Measurements from ENCODE around the gene TLE1.
"Not testable (repeated sequence)": the region's sequence is repeated elsewhere in the genome, so short reads cannot be mapped to it uniquely, and the experiment has no call there.

The TLE1 gene

DNA sequence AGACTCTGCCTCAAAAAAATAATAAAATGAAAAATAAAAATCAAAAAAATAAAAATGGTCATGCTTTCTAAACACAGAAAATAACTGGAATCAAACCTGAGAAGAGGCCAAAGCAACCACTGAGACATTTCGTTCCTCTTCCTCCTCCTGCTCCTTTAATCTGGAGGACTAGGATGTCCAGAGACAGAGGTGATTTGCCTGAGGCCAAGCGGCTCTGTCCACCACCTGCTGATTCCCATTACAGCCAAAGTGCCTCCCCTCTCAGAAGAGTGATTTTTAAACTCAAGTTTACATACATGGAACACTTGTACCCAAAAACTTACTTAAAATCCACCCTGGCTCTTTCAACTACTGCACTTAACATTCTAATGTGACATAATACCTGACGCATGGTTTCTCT is 65.6 kb downstream of the TLE1 start:
- in situ Hi-C loops (cut with HindIII; ENCODE audit: low sequenced_read_pairs) = loop anchor here (10.0 kb wide), 1 partner anchor 59 kb away; no protein-coding TSS in a partner anchor

DNA sequence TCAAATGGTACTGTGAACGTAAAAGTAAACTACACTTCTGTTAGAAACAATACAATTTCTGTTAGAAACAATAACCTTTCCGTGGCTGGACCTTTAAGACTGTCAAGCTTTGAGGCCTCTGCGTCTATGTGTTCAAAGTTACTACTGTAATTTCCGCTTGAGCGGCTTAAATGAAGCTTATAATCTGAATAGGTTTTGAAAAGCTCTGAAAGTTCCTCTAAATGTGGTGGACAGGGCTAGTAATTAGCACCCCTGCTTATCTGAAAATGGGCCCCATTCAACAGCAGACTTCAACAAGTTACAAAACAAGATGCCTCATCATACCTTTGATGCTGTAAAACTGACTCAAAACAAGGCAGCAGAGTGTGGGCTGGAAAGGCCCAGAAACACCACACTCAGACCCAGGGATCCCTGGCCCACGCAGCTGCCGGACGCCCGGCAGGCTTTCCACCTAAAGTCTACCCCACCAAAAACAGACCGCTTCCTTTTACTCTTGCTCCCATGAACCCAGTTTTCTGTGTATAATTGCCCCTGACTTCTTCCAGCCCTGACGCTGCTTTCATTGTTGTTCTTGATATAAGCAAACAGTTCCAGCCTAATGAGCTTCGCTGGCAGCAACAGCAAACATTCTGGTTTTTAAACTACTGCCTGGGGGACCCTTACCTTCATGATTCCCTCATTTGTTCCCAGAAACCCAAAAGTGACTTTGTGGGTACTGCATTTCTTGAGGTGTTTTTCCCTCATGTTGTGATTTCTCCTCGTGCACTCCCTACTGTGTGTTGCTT is 66.7 kb downstream of the TLE1 start:
- in situ Hi-C loops (cut with HindIII; ENCODE audit: low sequenced_read_pairs) = loop anchor here (10.0 kb wide), 1 partner anchor 58 kb away; no protein-coding TSS in a partner anchor

DNA sequence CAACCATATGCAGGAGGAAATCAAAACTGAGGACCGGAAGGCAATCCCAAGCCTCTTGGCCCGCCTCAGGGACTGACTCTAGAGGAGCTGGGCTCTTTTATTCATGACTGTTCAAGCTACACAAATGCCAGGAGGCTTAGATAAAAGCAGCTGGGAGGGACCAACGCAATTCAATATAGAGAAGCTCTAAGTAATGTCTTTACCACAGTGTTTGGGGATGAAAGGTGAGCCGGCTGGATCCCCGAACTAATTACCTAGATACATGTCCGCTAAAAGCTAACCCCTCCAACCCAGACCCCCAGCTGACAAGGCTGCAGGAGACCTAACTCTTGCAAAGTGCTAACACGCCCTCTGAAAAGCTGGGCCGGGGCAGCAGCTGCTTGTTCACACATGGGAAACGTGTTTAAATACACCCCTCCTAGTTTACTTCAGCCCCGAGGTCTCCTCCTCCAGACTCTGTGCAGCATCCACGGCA is 67.5 kb downstream of the TLE1 start:
- in situ Hi-C loops (cut with HindIII; ENCODE audit: low sequenced_read_pairs) = loop anchor here (10.0 kb wide), 1 partner anchor 57 kb away; no protein-coding TSS in a partner anchor

DNA sequence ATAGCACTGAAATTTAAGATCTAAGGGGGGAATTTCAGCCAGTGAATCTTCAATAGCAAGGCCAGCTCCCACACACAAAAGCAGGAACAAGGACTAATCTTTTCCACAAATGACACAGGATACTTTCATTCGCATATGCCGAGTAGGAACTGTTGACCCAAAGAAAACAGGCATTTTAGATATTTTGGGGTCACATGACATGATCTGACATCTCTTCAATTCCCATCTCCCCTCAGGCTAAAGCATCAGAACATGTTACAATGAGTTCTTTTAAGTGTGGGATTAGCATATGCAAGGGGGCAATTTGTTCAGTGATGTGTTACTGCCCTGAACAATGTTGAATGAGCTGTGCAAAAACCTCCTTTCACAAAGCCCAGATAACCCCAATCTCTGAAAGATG is 68.2 kb downstream of the TLE1 start:
- in situ Hi-C loops (cut with HindIII; ENCODE audit: low sequenced_read_pairs) = loop anchor here (10.0 kb wide), 1 partner anchor 56 kb away; no protein-coding TSS in a partner anchor

DNA sequence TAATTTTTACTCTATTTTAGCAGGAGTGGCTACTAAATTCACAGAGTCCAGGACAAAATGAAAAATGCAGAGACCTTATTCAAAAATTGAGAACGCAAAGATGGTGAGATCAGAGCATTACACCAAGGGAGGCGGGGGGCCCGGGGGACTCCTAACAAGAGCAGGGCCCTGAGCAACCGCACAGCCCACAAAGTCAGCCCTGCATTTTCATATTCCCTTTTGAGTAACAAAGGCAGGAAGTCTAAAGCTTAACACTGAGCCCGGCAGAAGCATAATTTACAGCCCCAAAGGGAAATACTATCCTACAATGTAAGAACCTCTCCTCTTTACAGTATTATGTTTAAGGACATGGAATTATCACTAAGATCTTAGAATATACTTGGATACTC is 69.4 kb downstream of the TLE1 start:
- in situ Hi-C loops (cut with HindIII; ENCODE audit: low sequenced_read_pairs) = loop anchor here (10.0 kb wide), 1 partner anchor 55 kb away; no protein-coding TSS in a partner anchor

DNA sequence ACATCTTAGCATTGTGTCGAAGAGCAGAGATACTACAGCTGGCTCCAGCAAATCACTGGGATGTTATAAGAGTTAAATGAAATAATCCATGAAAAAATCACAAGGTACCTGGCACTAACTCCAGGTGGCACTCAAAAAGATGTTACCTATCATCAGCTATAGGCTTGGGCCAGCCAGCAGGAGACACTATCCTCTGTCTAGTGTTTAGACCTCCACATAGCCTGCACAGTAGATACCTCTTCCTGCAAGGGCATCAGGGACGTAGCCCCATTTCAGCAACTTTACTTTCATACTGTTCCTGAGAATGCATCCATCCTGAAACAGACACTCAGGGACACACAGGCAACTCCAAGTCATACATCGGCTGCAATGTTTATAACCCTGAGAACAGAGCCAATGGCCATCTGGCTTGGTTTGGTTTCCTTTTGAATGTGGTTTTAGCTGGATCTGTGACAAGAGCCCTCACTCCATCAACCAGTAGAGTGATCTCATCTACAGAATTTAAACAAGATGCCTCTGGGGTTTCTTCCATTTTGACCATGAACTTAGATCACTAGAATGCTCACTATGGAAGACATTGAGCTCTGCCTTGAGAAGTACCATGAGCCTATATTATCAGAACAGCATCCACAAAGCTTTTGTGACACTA is 69.9 kb downstream of the TLE1 start:
- in situ Hi-C loops (cut with HindIII; ENCODE audit: low sequenced_read_pairs) = loop anchor here (10.0 kb wide), 1 partner anchor 55 kb away; no protein-coding TSS in a partner anchor

DNA sequence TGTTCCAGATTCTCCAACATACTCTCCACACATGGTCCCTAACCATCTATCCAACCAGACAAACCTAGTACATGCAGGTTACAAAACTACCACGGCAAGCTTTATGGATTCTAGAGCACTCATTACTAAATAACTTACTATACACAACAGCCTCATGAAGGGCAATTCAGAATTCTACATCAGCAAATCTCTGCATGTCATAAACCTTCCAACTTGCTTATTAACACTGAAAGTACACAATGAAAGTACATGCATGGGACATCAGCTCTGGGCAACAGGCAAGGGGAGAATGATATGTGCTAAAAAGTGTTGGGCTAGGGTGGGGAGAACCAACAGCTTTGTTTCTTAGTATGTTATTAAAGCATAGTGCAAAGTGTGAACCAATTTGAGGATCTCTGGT is 70.4 kb downstream of the TLE1 start:
- in situ Hi-C loops (cut with HindIII; ENCODE audit: low sequenced_read_pairs) = no loop called here

DNA sequence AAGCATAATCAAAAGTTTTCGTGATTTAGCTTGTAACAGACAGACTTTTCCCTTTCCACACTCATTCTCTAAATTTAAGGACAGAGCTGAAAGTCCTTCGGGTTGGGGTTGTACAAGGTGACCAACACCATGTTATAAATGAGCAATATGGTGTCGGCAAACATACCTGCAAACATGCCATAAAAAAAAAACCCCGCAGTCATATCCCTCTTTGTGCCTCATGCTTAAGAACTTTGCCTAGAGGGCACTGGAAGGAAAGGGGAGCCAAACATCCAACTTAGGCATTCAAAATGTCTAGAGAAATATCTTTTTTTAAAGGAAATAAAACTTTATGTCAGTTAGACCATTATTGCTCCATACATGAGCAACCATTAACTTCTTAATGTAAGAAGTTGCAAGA is 73.2 kb downstream of the TLE1 start:
- in situ Hi-C loops (cut with HindIII; ENCODE audit: low sequenced_read_pairs) = no loop called here

DNA sequence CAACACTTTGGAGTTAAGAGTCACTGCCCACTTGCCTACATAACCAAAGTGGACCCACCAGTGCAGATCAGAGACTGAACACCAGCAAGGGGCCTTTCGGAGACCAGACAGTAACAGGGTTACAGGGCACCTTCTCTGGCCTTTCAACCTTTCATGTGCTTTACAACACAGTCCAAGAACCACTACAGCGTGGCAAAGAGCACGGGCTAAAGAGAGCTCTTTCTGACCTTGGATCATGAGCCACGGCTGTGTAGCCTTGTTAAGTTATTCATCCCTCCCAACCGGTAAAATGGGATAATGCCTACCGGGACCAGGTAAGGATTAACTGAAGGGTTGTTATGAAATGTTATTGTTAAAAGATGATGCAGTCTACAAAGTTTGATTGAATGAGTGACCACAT is 75.0 kb downstream of the TLE1 start:
- in situ Hi-C loops (cut with HindIII; ENCODE audit: low sequenced_read_pairs) = no loop called here

DNA sequence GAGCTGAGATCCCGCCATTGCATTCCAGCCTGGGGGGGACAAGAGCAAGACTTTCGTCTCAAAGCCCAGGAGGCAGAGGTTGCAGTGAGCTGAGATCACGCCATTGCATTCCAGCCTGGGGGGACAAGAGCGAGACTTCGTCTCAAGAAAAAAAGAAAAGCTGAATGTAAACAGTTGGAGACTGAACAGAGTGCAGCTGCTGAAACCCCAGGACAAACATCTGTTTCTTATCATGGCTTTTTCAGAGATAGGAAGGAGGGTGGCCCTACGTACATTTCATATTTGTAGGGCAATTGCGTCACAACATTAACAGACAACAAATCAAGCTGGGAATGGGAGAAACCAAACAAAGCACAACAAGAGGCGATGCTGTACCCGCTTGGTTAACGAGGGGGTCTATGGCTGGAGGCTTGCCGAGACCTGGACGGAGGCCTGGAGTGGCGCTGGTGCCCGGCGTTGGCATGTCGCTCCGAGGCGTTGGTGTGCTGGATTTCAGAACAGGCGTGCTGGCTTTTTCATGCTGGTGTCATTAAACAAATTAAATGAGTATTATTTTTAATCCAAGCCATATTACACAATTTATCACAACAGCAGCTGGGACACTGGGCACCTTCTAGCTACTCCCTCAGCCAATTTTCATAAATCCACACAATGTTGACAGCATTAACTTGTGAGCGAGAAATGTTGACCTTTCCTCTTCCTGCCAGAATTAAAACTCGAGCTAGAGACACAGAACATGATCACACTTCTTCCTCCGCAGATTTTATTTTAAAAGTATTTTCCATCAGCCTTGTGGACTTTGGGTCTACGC is 76.1 kb downstream of the TLE1 start:
- in situ Hi-C loops (cut with HindIII; ENCODE audit: low sequenced_read_pairs) = no loop called here

DNA sequence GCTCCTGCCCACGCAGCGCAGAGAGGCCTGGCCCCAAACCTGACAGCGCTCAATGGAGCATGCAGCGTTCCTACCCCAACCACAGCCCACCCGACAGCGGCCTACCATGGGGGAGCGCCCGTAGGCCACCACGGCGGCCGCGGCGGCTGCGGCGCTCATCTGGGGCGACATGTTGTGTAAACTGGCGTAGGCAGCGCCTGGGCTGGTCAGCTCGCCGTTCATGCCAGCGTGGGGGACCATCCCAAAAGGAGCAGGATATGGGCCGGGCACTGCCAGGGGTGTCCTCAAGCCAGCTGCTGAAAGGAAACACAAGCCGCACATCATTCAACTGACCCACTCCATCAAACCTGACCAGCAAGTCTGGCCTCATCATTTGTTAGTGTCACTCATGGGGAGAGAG is 77.7 kb downstream of the TLE1 start:
- in situ Hi-C loops (cut with HindIII; ENCODE audit: low sequenced_read_pairs) = no loop called here

DNA sequence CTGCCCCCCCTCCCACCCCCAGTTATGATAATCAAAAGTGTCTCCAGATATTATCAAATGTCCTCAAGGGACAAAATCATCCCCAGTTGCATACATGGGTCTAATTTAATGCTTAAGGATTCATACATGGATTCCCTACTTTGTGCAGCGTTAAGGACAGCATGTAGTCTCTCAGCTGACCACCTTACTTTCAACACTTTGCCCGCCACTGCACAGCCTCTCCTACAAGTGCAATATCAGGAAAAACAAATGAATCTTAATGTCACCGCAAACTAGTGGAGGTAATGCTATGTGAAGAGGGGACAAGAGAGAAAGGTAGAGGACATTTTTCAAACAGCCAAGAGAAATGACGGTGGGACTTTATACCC is 78.6 kb downstream of the TLE1 start:
- in situ Hi-C loops (cut with HindIII; ENCODE audit: low sequenced_read_pairs) = no loop called here

DNA sequence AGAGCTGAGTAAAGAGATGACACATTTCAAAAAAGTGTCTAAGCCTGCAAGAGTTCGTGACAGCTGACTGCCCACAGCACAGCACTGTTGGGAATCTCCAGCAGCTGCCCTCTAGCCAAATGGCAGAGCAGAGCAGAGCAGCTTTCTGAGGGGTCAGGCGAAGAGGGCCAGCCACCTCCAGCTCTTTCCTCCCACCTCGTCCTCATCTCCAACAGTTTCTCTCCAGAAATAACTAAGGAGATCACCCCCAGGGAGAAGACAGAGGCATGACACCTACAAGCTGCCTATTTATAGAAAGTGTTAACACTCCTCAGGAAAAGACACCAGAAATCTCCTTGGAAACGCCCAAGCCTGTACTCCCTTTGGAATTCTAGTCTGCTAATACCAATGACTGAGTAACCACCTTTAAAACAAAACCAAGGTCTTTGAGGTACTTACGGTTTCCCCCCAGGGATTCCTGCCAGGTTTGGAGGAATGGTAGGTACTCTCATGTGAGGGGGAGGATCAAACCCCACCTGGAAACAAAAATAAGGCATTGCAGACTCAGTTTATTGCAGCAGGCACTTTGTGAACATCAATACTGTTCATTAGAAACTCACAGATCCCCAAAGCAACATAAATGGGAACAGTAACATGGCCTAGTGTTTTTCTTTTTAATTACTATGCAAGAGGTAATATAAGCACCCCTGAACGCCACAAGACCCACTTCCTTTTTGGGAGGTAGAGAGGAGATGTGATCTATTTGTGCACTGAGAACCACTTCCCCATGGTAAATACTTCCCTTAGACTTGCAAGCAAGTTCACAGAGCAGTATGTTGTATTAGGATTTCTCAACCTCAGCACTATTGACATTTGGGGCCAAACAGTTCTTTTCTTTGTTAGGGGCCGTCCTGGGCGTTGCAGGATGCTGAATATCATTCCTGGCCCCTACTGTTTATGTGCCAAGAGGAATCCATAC is 79.3 kb downstream of the TLE1 start:
- in situ Hi-C loops (cut with HindIII; ENCODE audit: low sequenced_read_pairs) = no loop called here

DNA sequence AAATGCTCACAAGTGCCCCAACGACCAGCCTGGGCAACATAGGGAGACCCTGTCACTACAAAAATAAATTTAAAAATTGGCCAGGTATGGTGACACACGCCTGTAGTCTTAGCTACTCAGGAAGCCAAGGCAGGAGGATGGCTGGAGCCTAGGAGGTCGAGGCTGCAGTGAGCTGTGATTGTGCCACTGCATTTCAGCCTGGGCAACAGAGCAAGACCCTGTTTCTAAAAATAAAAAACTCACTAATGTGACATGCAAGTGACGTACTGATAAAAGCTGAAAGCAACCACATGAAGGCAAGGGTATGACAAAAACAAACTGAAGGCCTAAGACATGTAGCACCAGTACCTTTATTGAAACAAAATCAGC is 81.1 kb downstream of the TLE1 start:
- in situ Hi-C loops (cut with HindIII; ENCODE audit: low sequenced_read_pairs) = no loop called here

DNA sequence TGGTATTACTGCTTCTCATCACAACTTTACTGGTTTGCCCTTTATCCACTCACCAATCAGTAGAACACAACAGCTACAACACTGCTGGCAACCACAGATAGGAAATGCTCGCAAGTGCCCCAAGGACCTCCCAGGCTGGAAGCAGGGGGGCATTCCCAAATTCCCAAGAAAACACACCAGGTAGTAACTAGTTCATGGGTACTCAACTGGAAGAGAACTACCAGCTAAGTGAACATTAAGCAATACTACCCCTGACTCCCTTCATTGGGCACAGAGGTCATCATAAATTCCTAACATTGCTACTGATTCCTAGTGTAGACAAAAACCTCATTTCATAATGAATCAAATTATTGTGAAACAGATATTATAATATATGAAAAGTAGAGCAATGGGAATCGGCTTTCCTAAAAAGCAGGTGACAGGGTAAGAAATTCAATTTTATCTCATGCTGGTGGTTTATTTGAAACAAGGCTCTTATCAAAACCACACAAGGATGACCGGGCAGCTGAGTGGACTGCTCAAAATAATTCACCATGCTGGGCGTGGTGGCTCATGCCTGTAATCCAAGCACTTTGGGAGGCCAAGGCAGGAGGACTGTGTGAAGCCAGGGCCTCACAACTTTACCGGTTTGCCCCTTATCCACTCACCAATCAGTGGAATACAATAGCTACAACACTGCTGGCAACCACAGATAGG is 81.6 kb downstream of the TLE1 start:
- in situ Hi-C loops (cut with HindIII; ENCODE audit: low sequenced_read_pairs) = no loop called here

DNA sequence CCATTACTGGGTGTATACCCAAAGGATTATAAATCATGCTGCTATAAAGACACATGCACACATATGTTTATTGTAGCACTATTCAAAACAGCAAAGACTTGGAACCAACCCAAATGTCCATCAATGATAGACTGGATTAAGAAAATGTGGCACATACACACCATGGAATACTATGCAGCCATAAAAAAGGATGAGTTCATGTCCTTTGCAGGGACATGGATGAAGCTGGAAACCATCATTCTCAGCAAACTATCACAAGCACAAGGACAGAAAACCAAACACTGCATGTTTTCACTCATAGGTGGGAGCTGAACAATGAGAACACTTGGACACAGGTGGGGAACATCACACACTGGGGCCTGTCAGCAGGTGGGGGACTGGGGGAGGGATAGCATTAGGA is 83.1 kb downstream of the TLE1 start:
- in situ Hi-C loops (cut with HindIII; ENCODE audit: low sequenced_read_pairs) = not testable (repeated sequence)

DNA sequence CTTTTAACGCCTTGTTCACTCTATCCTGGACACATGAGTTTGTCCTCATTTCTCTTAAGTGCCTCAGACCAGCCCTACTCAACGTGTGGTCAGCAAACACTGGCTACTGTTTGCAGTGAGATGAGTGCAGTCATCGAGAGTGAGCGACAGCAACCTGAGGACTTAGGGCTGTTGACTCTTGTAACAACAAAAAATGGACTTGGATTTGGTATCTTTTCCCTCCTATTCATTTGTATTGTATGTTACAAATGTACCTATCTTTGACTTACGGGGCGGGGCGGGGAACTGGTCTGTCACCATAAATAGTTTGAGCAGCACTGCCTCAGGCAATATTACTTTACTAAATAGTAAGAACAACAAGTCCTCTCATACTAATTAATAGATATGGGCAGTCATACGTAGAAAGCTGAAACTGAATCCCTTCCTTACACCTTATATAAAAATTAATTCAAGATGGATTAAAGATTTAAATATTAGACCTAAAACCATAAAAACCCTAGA is 84.1 kb downstream of the TLE1 start:
- in situ Hi-C loops (cut with HindIII; ENCODE audit: low sequenced_read_pairs) = no loop called here

DNA sequence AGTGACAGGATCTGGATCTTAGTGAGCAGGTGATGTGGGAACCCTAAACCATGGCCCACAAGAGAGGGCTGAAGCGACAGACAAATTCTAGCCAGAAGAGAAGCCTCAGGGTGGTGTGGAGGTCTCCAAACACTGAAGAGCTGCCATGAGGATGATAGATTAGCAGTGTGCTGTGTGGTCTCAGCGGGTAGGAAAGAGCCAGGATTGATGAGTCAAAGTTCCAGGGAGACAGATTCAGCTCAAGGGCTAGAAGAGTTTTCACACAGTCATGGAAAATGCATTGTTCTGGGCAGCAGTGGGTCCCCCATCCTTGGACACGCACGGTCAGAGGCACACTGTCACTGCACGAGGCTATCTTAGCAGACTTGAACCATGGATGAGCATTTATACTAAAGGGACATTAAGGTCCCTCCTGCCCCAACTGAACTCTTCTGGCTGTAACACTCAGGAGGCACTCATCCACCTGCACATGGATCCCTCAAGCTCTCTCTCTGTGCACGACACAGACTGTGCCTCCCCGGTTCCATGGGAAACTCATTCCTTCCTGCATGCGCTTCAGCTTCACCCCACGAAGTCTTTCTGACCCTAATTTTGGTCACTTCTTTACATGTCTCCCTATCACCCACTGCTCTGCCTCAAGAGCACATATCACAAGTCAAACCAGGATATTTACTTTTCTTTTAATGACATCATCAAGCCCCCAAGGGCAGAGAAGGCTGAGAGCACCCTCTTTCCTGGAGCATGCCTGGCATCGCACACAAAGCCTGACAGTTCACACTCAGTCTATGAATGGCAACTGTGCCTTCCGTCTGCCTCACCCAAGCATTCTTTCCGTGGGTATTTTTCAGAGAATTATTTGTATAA is 84.8 kb downstream of the TLE1 start:
- in situ Hi-C loops (cut with HindIII; ENCODE audit: low sequenced_read_pairs) = no loop called here
